Activated CD4-positive, alpha-beta T cell treated with anti-CD3 and anti-CD28 coated beads, Interleukin-2, amount 50 U/mL, for 1 hour (primary cell): ENCODE data around the gene TRPC4.
"Not testable (repeated sequence)": the region's sequence is repeated elsewhere in the genome, so short reads cannot be mapped to it uniquely, and the experiment has no call there.

Experiments
- DNase-seq: peaks from one replicate; pipeline ENCODE4 v3.0.0-alpha.2; 2020

The TRPC4 gene

DNA sequence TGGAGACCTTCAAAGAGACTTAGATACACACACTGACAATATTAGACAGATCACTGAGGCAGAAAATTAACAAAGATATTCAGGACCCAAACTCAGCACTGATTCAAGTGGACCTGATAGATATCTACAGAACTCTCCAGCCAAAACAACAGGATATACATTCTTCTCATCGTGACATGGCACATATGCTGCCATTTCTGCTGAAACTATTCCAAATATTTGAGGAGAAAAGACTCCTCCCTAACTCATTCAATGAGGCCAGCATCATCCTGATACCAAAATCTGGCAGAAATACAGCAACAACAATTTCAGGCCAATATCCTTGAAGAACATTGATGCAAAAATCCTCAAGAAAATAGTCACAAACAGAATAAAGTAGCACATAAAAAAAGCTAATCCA lies 53.3 kb downstream of the TRPC4 start:
- no peak for DNase-seq

DNA sequence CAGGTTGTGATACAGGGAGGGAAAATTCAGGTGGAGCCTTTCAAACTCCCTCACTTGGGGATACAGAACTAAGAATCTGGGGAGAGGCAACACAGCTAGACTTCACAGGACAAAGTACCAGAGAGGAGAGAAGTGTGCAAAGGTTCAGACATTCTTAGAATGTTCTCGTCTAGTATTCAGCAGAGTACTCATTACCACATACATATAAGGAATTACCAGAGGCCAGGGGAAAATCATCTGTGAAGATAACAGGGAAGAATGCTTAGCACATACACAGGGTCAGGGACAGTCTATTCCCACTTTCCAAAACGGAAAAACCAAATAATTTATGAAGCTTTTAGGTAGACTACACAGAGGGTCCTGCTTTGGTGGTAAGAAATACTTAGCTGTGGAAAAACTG lies 58.1 kb downstream of the TRPC4 start:
- DNase-seq = no peak

DNA sequence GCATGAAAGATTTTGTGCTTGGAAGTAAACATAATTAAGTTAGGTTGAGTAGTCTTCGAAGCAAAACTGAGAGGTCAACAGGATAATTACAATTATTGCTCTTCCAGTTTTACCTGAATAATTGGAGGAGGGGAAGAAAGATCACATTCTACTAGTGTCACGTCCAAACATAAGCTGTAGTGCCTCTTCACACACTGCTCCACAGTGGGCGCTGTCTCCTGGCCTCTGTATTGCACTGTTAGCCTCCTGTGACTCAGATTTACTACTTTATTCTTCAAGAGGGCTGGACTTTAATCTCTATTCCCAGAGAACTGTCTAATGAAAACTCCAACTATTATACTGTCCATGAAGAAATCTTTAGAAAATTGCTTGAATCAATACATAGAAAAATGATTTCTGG lies 62.9 kb downstream of the TRPC4 start:
- DNase-seq = no peak

DNA sequence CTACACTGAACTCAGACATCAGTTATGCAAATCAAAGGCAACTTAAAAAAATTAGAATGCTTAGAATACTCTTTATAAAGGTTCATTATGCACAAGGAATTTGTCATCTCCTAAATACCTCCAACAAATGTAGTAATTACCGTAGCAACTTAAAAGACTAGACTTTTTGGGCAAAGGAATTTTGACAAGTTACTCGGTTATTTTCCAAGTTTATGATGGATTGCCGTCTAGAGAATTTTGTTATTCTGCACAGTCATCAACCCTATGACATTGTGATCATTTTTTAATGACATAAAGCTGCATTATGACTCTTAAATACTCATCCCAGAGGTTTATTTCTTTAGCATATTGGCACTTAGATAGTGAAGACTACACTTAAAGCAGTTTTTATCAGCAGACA lies 71.9 kb downstream of the TRPC4 start:
- no peak for DNase-seq

DNA sequence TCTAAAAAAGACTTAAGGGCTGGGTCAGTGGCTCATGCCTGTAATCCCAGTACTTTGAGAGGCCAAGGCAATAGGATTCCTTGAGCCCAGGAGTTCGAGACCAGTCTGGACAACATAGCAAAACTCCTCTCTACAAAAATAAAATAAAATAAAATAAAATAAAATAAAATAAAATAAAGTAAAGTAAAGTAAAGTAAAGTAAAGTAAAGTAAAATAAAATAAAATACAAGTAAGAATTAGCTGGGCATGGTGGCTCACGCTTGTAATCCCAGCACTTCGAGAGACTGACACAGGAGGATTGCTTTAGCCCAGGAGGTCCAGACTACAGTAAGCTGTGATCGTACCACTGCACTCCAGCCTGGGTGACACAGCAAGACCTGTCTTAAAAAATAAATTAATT lies 72.8 kb downstream of the TRPC4 start:
- DNase-seq = not testable (repeated sequence)

DNA sequence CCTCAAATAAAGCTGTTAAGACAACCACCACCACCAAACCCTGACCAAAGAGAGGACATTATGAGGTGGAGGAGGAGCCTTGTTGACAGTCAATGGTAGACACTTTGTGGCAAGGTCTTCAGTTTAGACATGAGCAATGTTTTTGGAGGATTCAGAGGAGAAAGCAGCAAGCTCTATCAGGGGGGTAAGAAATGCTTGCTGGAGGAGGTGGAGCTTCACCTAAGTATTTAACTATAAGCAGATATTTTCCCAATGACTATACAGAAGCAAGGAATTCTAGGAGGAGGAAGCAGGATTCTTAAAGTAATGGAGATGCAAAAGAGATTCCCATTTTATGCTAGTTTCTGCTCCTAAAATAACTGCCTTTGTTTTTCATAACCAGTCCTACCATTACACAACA lies 74.2 kb downstream of the TRPC4 start:
- no peak for DNase-seq

DNA sequence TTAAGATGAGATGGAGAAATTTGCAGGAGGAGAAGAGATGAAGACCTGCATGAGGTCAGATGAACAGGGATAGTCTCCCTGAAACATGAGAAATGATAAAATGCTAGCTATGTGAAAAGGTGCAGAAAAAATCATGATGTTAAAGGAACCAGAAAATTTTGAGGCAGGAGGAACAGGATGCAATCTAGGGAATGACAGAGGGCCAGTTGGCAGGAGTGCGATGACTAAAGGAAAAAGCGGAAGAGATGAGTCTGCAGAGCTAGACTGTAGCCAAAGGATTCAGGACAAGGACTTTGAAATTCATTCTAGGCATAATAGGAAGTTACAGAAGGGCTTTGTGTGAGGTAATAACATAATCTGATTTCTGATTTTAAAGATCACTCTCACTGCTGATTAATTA lies 77.9 kb downstream of the TRPC4 start:
- DNase-seq = no peak

DNA sequence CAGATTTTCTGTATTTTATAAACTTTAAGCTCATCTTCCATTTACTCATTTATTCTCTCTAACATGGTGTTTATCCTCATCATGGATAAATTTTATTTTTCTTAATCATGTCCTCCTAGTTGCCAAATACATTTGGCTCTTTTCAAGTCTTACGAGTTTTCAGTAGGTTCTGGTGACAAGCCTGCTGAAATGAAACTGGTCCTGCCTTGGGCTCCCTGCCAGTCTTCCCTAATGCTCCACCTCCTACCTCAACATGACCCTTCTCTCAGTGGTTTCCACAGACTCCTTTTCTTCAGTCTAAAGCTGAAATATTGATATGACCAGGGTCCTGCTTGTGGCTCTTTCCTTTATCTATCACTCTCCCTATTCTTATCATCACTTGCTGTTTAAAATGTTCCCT lies 81.2 kb downstream of the TRPC4 start:
- DNase-seq = no peak

DNA sequence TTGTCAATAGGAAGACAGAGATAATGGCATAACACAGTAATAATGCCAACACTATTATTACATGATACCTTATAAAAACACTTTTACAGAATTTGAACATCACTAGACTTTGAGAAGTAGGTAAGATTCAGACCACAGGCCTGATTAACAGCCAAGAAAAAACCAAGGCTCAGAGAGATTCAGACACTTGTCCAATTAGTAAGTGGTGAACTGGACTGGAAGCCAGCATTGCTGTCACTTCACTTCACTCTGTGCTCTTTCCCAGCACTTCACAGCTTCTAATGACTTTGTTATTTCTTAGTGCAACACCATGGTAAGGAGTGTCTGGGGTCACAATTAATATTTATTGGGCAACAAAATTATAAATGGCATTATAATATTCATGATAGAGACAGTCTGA lies 91.9 kb downstream of the TRPC4 start:
- no peak for DNase-seq

DNA sequence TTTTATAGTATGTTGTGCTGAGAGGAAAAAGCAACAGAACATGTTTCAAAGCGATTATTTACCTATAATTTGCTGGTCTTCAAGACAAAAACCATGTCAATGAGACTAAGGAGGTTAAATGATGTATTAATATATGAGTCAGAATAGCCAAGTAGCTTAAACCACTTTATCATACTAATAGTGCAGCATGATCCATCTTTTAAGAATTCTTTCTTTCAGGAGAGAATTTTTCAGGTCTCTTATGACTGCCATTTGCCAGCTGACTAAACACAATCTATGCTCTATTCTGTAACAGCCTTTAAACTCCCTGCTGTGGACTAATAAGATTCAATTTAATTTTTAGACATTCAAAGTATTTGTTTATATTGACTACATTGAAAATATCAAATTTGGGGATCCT lies 93.7 kb downstream of the TRPC4 start:
- no peak for DNase-seq

DNA sequence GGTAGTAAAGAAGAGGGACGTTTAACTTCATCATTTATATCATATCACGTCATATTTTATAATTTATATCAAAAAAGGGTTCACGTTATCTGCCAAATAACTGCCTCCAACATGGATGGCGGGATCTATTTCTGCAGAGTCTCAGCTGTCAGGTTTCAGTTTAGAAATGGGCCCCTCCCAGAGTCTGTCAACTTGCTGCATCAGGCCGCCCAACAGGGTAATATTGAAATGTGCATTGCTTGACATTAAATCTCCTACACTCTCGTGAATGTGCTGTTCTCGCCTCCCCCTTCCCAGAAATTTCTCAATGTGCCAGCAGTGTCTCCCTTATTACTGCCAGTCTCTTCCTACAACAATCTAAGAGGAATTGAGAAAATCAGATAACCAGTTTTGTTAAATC lies 96.9 kb downstream of the TRPC4 start:
- no peak for DNase-seq

DNA sequence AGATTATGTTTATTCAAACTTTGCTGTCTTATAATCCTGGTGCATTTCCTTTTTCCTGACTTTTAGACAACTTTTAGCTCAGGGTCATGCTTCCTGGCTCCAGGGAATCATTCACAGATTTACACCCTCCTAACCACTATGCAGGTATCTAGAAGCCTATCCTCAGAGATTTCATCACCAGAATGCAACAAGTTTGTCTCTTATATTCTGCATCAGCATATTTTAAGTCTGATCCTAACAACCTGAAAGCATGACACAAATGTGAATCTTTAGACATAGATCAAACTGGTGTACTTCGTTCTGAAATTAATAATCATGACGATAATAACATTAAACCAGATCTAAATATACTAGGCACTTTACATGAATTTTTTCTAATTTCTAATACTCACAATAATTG lies 100.0 kb downstream of the TRPC4 start:
- DNase-seq = no peak

DNA sequence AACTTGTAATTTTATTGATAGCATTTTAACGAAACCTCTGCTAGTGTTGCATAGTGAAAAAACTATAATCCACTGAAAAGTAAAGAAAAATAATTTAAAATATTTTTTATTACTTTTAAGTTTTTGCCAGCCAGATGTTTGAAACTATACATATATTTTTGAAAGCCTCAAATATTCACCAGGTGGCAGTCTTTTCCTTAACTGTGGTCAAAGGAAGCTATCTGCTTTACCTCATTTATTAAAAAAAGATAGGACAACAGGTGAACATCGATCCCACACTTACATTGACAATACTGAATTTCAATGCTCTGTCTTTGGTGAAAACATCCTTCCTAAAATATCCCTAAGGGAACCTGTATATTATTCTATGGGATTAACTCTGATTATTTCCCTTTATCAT lies 100.5 kb downstream of the TRPC4 start:
- DNase-seq = no peak

DNA sequence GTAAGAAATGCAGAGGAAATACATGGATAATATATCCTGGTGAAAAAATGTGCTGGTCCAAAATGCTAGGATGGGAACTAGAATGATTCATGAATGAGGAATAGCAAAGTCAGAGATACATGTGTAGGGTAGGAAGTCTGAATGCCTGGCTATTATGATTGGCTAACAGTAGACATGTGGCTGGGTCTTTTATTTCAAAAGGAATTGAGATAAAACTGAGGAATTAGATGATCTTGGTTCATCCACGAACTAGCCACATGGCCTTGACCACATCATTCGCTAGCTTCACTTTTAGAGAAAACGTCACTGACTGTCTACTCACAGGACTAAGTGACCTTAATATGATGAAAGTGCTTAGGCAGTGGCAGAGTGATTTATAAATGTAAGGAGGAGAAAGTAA lies 103.1 kb downstream of the TRPC4 start:
- DNase-seq = no peak

DNA sequence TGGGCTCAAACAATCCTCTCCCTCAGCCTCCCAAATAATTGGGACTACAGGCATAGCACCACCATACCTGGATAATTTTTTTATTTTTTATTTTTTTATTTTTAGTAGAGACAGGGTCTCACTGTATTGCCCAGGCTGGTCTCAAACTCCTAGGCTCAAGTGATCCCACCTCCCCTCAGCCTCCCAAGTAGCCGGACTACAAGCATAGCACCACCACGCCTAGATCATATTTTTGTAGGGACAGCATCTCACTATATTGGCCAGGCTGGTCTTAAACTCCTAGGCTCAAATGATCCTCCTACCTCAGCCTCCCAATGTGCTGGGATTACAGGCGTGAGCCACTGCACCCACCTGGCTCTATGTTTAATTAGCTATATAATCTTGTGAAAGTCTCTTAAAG lies 114.2 kb downstream of the TRPC4 start:
- DNase-seq = no peak

DNA sequence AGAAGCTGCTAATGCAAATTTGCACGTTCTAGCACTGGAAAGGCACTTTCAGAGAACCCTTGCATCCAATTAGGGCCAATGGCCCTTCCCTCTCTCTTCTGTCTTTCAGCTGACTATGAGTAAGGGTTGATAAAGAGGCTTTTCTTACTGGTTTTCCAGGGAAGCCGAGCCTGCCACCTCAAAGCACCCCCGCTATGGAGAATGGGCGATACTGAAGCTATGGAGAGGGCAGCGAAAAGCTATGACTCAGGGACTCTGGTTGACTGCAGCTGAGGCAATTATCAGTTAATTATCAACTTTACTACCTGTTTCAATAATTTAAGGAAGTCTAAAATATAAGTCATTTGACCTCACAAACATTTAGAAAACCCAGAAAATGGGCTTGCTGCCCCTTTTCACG lies 115.8 kb downstream of the TRPC4 start:
- no peak for DNase-seq

DNA sequence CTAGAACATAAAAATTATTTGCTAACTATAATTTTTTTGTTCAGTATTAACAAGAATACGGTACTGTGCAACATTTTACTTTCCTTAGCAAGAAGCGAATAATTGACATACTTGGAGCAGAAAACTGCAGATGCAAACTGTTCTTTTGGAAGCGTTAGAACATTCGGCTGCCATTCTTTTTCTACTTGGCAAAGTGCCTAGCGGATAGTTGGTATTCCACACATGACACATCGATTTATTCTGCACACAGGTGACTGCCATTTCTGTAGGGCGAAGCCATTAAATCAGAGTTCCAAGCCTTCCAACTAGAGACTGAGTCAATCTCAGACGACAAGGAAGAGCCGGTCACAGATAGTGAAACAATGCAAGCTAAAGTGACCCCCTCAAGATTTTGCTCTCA lies 117.4 kb downstream of the TRPC4 start:
- no peak for DNase-seq

DNA sequence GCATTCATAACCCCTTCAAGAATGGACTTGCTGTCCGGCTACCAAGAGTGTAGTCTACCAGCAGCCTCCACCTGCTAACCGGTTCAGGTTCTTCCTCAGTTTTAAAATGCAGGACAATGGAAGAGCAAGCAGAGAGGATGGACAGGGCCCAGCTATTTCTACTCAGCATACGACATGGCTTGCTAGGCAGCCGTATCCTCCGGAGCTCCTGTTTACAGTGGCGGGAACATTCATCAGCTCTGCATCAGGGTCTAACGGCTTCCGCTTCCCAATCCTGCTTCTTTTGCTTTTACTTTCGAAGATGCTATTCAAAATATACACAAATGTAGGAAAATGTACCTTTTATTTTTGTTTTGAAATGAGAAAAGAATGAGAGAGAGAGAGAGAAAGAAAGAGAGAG lies 118.5 kb downstream of the TRPC4 start:
- DNase-seq = no peak

DNA sequence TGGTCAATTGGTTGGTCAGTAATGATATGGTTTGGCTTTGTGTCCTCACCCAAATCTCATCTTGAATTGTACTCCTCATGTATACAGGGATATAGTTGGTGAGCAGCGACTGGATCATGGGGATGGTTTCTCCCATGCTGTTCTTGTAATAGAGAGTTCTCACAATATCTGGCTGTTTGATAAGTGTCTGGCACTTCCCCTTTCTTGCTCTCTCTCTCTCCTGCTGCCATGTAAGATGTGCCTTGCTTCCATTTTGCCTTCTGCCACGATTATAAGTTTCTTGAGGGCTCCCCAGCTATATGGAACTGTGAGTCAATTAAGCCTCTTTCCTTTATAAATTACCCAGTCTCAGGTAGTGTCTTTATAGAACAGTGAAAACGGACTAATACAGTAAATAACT lies 120.7 kb downstream of the TRPC4 start:
- DNase-seq = no peak

DNA sequence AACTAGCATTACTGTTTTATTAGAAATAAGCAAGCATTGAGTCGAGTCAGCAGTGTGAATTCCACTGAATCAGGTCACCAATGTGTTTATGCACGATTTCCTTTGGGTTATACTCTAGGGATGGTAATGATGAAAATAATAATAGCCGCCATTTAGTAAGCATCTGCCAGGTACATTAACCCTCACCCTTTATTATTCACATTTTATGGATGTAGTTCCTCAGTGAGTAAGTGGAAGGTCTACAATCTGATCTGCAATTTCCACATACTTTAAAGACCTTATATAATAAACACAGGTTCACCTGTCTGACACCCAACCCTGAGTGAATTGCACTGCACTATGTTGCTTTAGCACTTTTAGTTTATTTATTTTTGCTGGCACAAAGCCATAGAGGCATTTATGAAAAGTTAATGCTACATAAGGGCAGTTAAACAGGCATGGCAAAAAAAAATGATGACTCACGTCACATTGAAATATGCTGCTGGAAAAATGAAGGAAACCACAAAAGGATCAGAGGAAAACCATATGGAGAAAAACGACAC lies 122.4 kb downstream of the TRPC4 start:
- no peak for DNase-seq

DNA sequence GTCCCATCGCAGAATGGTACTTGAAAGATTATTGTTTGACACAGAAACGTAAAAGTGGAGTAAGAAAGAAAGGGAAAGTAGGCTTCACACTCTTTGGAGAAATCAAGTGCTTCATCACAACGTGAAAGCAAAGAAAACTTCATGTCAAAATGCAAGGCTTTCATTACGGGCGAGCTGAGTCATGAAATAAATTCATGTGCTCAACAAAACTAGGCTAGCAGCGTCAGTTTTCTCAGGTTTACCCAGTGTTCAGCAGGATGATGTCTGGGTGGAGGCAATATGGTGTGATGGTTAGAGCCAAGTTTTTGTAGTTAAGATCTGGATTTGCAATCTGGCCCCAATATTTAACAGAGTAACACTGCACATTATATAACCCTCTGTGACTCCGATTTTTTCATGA lies 128.0 kb downstream of the TRPC4 start:
- DNase-seq = no peak

DNA sequence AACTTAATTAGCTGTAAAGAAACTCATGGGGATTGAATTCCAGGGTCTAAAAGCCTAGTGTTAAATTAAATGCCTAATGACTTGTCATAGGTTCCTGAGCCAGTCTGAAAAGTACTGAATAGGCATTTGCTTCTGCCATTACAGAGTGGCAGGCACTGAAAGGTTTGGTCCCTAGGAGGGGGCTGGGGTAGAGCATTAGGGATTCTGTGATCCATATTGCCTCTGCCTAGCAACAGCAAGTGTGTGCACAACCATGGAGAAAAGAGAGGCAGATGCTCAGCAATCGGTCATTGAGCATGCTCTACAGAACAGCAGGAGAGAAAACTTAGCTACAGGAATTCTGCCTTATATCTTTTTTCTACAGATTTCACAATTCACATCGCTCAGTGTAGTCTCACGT lies 133.5 kb downstream of the TRPC4 start:
- DNase-seq = no peak

DNA sequence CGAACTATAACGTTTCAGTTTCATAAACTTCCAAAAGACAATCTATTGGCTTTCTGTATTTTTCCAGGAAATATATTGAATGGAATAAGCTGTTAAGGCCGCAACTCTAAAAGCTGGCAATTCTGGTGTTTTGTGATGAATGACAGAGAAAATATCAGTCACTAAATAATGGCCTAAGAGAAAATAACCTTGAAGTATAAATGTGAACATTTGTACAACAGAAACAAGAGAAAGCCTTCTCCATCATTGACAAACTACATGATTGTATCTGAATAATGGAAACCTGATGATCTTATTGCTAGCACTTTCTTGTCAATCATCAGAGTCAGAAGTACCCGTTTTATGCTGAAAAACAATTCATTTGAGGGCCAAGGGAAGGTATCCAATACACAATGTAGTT lies 134.3 kb downstream of the TRPC4 start:
- no peak for DNase-seq

DNA sequence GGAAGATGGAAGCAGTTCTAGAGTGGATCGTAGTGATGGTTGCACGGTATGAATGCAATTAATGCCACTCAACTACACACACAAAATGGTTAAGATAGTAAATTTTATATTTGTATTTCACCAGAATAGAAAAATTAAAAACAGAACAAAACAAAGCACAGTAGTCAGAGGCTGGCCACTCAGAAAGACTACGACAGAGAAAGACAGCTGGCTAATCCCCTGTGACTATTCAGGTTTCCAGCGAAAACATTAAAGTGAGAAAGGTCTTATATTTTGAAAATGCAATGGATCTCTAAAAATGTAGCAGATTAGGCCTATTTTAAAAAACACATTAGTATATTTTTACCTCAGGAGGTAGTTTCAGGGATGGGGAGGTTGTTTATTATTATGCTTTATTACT lies 139.7 kb downstream of the TRPC4 start:
- no peak for DNase-seq

DNA sequence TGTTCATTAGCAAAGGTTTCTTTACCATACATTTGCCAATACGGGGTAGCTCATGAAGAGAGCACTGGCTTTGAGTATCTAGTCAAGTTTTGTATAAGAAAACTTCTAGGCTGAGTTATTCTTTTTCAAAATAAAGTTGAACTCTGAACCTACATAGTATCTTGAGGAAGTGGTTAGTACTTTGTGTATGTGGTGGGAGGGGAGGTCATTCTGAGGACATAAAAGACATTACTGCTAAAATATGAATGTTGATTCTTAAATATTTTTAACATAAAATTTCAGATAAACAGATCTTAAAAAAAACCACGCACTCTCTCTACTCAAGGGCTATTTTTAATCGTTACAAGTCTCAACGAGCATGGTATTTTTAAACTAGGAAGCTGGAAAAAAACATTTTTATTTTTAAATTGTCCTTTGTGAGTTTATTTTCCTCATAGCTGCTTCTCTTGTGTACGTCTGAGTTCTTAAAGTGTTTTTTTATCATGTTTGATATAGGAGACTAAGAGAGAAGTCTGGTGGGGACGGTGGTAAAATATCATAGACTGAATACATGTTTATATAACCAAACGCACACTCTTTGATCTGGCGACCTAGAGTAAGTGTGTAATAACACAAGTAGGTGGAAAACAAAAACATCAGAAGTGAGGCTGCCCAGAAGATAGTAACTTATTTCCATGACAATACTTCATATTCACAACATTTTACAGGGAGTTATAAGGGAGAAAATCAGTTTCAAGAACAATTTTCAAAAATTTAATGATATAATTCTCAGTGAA lies 153.0 kb downstream of the TRPC4 start:
- no peak for DNase-seq
